Measurements from ENCODE around the gene PALD1.

PALD1 gene

GRCh38 chr10:70458329-70459060, 20.1 kb upstream of the PALD1 start:
- DNase-seq = no peak

- DNase-seq = no peak
These were observed 19.4 kb upstream of the PALD1 start for GRCh38 chr10:70459061-70459773.

GRCh38 chr10:70459774-70460490, 18.6 kb upstream of the PALD1 start:
- DNase-seq = no peak

GRCh38 chr10:70461397-70462348, 16.9 kb upstream of the PALD1 start:
- peak; percentile 17 for DNase-seq

GRCh38 chr10:70462349-70462984, 16.1 kb upstream of the PALD1 start:
- no peak for DNase-seq

GRCh38 chr10:70465278-70465677, 13.3 kb upstream of the PALD1 start:
- no peak for DNase-seq

GRCh38 chr10:70465832-70466231, 12.7 kb upstream of the PALD1 start:
- no peak for DNase-seq

- no peak for DNase-seq
These were observed 11.6 kb upstream of the PALD1 start for GRCh38 chr10:70466951-70467350.

- DNase-seq = no peak
These were observed 5.6 kb upstream of the PALD1 start for GRCh38 chr10:70472799-70473454.

- no peak for DNase-seq
These were observed 3.8 kb upstream of the PALD1 start for GRCh38 chr10:70474780-70475179.

- no peak for DNase-seq
These were observed 2.9 kb upstream of the PALD1 start for GRCh38 chr10:70475661-70476060.

- DNase-seq = no peak
These were observed 2.1 kb upstream of the PALD1 start for GRCh38 chr10:70476249-70477035.

GRCh38 chr10:70477661-70478162, 855 bp upstream of the PALD1 start:
- DNase-seq = no peak

- DNase-seq = no peak
These were observed 606 bp downstream of the PALD1 start for GRCh38 chr10:70479165-70479581.

GRCh38 chr10:70479626-70480238, 1.2 kb downstream of the PALD1 start:
- no peak for DNase-seq

GRCh38 chr10:70480239-70480861, 1.8 kb downstream of the PALD1 start:
- peak; percentile 56 for DNase-seq

GRCh38 chr10:70481105-70481504, 2.5 kb downstream of the PALD1 start:
- no peak for DNase-seq

- no peak for DNase-seq
These were observed 3.4 kb downstream of the PALD1 start for GRCh38 chr10:70481831-70482530.
